Stomach smooth muscle (tissue), 2 donors: ENCODE data around the gene NFE2.

ENCODE experiments used
- H3K27ac ChIP-seq: one replicate; pipeline ENCODE4 v1.7.0; 2013; ENCODE audit warnings: mild to moderate bottlenecking, low read length, inconsistent platforms
- H3K27me3 ChIP-seq, 2 donors: one replicate each; pipeline ENCODE4 v1.7.0; 2013; ENCODE audit warnings: low read length in 2 of 2; ENCODE audit not compliant: insufficient read depth in 2 of 2, control insufficient read depth in 1 of 2
- H3K36me3 ChIP-seq, 2 donors: one replicate each; pipeline ENCODE4 v1.7.0; 2013; ENCODE audit warnings: low read length in 2 of 2; ENCODE audit not compliant: control insufficient read depth in 2 of 2, insufficient read depth in 2 of 2
- H3K4me1 ChIP-seq: one replicate; pipeline ENCODE4 v1.7.0; 2013; ENCODE audit warnings: low read length; ENCODE audit not compliant: control insufficient read depth, insufficient read depth
- H3K4me3 ChIP-seq, 2 donors: one replicate each; pipeline ENCODE4 v1.7.0; 2013; ENCODE audit warnings: low read length in 2 of 2
- H3K9ac ChIP-seq, 2 donors: one replicate each; pipeline ENCODE4 v1.7.0; 2013; ENCODE audit warnings: low read length in 2 of 2, mild to moderate bottlenecking in 1 of 2
- H3K9me3 ChIP-seq, 2 donors: one replicate each; pipeline ENCODE4 v1.7.0; 2013; ENCODE audit warnings: low read length in 2 of 2; ENCODE audit not compliant: control insufficient read depth in 2 of 2
- donor health status: healthy.
- donor health status: Pancreatic carcinoma.

Gene NFE2

GRCh38 chr12:54304187-54304810 lies 3.5 kb upstream of the NFE2 start:
- no peaks in the 10 kb centered on the region for H3K9me3 ChIP-seq
- no peak overlapping the region for H3K27ac ChIP-seq
- peaks cover 3% of the 10 kb centered on the region for H3K4me1 ChIP-seq
- peaks cover 24 to 25% of the 10 kb centered on the region in 2 donors for H3K27me3 ChIP-seq
- H3K9ac ChIP-seq: no peak overlapping the region
- H3K4me3 ChIP-seq: no peak overlapping the region
- no peaks in the 10 kb centered on the region for H3K36me3 ChIP-seq

GRCh38 chr12:54303640-54304039 lies 2.8 kb upstream of the NFE2 start:
- no peak overlapping the region for H3K27ac ChIP-seq
- peaks cover 3% of the 10 kb centered on the region for H3K4me1 ChIP-seq
- H3K4me3 ChIP-seq: no peak overlapping the region
- H3K9ac ChIP-seq: no peak overlapping the region
- no peaks in the 10 kb centered on the region for H3K9me3 ChIP-seq
- peaks cover 28 to 30% of the 10 kb centered on the region in 2 donors for H3K27me3 ChIP-seq
- no peaks in the 10 kb centered on the region for H3K36me3 ChIP-seq

GRCh38 chr12:54301428-54302048 lies 723 bp upstream of the NFE2 start:
- peaks cover 3% of the 10 kb centered on the region for H3K4me1 ChIP-seq
- H3K4me3 ChIP-seq: no peak overlapping the region
- no peak overlapping the region for H3K27ac ChIP-seq

GRCh38 chr12:54300225-54300731 lies 537 bp downstream of the NFE2 start:
- peaks cover 28% of the 10 kb centered on the region in 2 donors for H3K27me3 ChIP-seq

More at GRCh38 chr12:54301428-54302048, 723 bp upstream of the NFE2 start:
- Histone ChIP-seq H3K9ac (no peak overlapping the region), H3K9me3 (no peaks in the 10 kb centered on the region), H3K27me3 (peaks cover 28% of the 10 kb centered on the region in 2 donors), H3K36me3 (no peaks in the 10 kb centered on the region)

GRCh38 chr12:54299515-54300224 lies 1.1 kb downstream of the NFE2 start:
- Histone ChIP-seq H3K9me3 (no peaks in the 10 kb centered on the region), H3K27ac (no peak overlapping the region), H3K4me3 (no peak overlapping the region), H3K36me3 (no peaks in the 10 kb centered on the region), H3K27me3 (peaks cover 28% of the 10 kb centered on the region in 2 donors), H3K9ac (no peak overlapping the region), H3K4me1 (peaks cover 3% of the 10 kb centered on the region)

More at GRCh38 chr12:54300225-54300731, 537 bp downstream of the NFE2 start:
- H3K36me3 ChIP-seq: no peaks in the 10 kb centered on the region
- no peak overlapping the region for H3K27ac ChIP-seq
- H3K4me1 ChIP-seq: peaks cover 3% of the 10 kb centered on the region
- H3K9ac ChIP-seq: no peak overlapping the region
- H3K9me3 ChIP-seq: no peaks in the 10 kb centered on the region
- H3K4me3 ChIP-seq: no peak overlapping the region

GRCh38 chr12:54298904-54299303 lies 1.9 kb downstream of the NFE2 start:
- peaks cover 22 to 25% of the 10 kb centered on the region in 2 donors for H3K27me3 ChIP-seq
- no peak overlapping the region for H3K9ac ChIP-seq
- no peaks in the 10 kb centered on the region for H3K9me3 ChIP-seq
- H3K27ac ChIP-seq: no peak overlapping the region
- peaks cover 3% of the 10 kb centered on the region for H3K4me1 ChIP-seq
- H3K4me3 ChIP-seq: no peak overlapping the region
- H3K36me3 ChIP-seq: no peaks in the 10 kb centered on the region

- no peak overlapping the region for H3K4me3 ChIP-seq
- H3K9me3 ChIP-seq: no peaks in the 10 kb centered on the region
Measured at GRCh38 chr12:54296393-54297099, 4.3 kb downstream of the NFE2 start.

GRCh38 chr12:54294953-54295566 lies 5.8 kb downstream of the NFE2 start:
- Histone ChIP-seq H3K9me3 (no peaks in the 10 kb centered on the region), H3K27me3 (peaks cover 9 to 10% of the 10 kb centered on the region in 2 donors), H3K4me1 (no peaks in the 10 kb centered on the region), H3K36me3 (no peaks in the 10 kb centered on the region), H3K27ac (no peak overlapping the region), H3K4me3 (no peak overlapping the region), H3K9ac (no peak overlapping the region)

More at GRCh38 chr12:54296393-54297099, 4.3 kb downstream of the NFE2 start:
- no peaks in the 10 kb centered on the region for H3K36me3 ChIP-seq
- H3K27ac ChIP-seq: no peak overlapping the region
- peaks cover 22% of the 10 kb centered on the region in 2 donors for H3K27me3 ChIP-seq
- peaks cover 3% of the 10 kb centered on the region for H3K4me1 ChIP-seq
- no peak overlapping the region for H3K9ac ChIP-seq

- no peaks in the 10 kb centered on the region for H3K36me3 ChIP-seq
- no peak overlapping the region for H3K9ac ChIP-seq
- H3K9me3 ChIP-seq: no peaks in the 10 kb centered on the region
- H3K27me3 ChIP-seq: peaks cover 4 to 6% of the 10 kb centered on the region in 2 donors
- H3K4me1 ChIP-seq: no peaks in the 10 kb centered on the region
- H3K4me3 ChIP-seq: no peak overlapping the region
- H3K27ac ChIP-seq: no peak overlapping the region
Measured at GRCh38 chr12:54294152-54294952, 6.5 kb downstream of the NFE2 start.
